Measurements from ENCODE around the gene MAP4K3.
"Not testable (repeated sequence)": the region's sequence is repeated elsewhere in the genome, so short reads cannot be mapped to it uniquely, and the experiment has no call there.

Gene MAP4K3

GRCh38 chr2:39359453-39360038, 77.5 kb downstream of the MAP4K3 start:
- Histone ChIP-seq H3K9me3 (ENCODE audit: control insufficient read depth, low read length) (no peaks in the 10 kb centered on the region), H3K36me3 (ENCODE audit: control insufficient read depth, insufficient read depth, low read length) (no peaks in the 10 kb centered on the region), H3K4me1 (ENCODE audit: control insufficient read depth, insufficient read depth, low read length, poor library complexity, severe bottlenecking) (no peaks in the 10 kb centered on the region), H3K27ac (ENCODE audit: insufficient read depth, low read length, poor library complexity, severe bottlenecking) (no peak overlapping the region), H3K27me3 (replicated peaks; ENCODE audit: control insufficient read depth, insufficient read depth, low read length, poor library complexity, severe bottlenecking) (no peaks in the 10 kb centered on the region), H3K4me3 (ENCODE audit: insufficient read depth, low read depth, low read length, poor library complexity, severe bottlenecking) (no peak overlapping the region)
- DNase-seq = no peak

- Histone ChIP-seq H3K27me3 (replicated peaks; ENCODE audit: control insufficient read depth, insufficient read depth, low read length, poor library complexity, severe bottlenecking) (no peaks in the 10 kb centered on the region), H3K9me3 (ENCODE audit: control insufficient read depth, low read length) (no peaks in the 10 kb centered on the region), H3K4me1 (ENCODE audit: control insufficient read depth, insufficient read depth, low read length, poor library complexity, severe bottlenecking) (no peaks in the 10 kb centered on the region), H3K27ac (ENCODE audit: insufficient read depth, low read length, poor library complexity, severe bottlenecking) (no peak overlapping the region), H3K36me3 (ENCODE audit: control insufficient read depth, insufficient read depth, low read length) (no peaks in the 10 kb centered on the region), H3K4me3 (ENCODE audit: insufficient read depth, low read depth, low read length, poor library complexity, severe bottlenecking) (no peak overlapping the region)
- no peak for DNase-seq
These were observed 80.0 kb downstream of the MAP4K3 start for GRCh38 chr2:39356922-39357639.

- Histone ChIP-seq H3K4me1 (ENCODE audit: control insufficient read depth, insufficient read depth, low read length, poor library complexity, severe bottlenecking) (no peaks in the 10 kb centered on the region), H3K4me3 (ENCODE audit: insufficient read depth, low read depth, low read length, poor library complexity, severe bottlenecking) (no peak overlapping the region), H3K27me3 (replicated peaks; ENCODE audit: control insufficient read depth, insufficient read depth, low read length, poor library complexity, severe bottlenecking) (no peaks in the 10 kb centered on the region), H3K36me3 (ENCODE audit: control insufficient read depth, insufficient read depth, low read length) (no peaks in the 10 kb centered on the region), H3K27ac (ENCODE audit: insufficient read depth, low read length, poor library complexity, severe bottlenecking) (no peak overlapping the region), H3K9me3 (ENCODE audit: control insufficient read depth, low read length) (no peaks in the 10 kb centered on the region)
- no peak for DNase-seq
These were observed 86.4 kb downstream of the MAP4K3 start for GRCh38 chr2:39350658-39351057.

- H3K4me3 ChIP-seq (ENCODE audit: insufficient read depth, low read depth, low read length, poor library complexity, severe bottlenecking) = no peak overlapping the region
- no peak overlapping the region for H3K27ac ChIP-seq (ENCODE audit: insufficient read depth, low read length, poor library complexity, severe bottlenecking)
- no peaks in the 10 kb centered on the region for H3K4me1 ChIP-seq (ENCODE audit: control insufficient read depth, insufficient read depth, low read length, poor library complexity, severe bottlenecking)
- H3K9me3 ChIP-seq (ENCODE audit: control insufficient read depth, low read length) = no peaks in the 10 kb centered on the region
- H3K36me3 ChIP-seq (ENCODE audit: control insufficient read depth, insufficient read depth, low read length) = no peaks in the 10 kb centered on the region
- no peak for DNase-seq
- H3K27me3 ChIP-seq (replicated peaks; ENCODE audit: control insufficient read depth, insufficient read depth, low read length, poor library complexity, severe bottlenecking) = no peaks in the 10 kb centered on the region
These were observed 98.6 kb downstream of the MAP4K3 start for GRCh38 chr2:39338502-39338901.

- no peak for DNase-seq
- H3K27ac ChIP-seq (ENCODE audit: insufficient read depth, low read length, poor library complexity, severe bottlenecking) = no peak overlapping the region
- no peaks in the 10 kb centered on the region for H3K4me1 ChIP-seq (ENCODE audit: control insufficient read depth, insufficient read depth, low read length, poor library complexity, severe bottlenecking)
- H3K27me3 ChIP-seq (replicated peaks; ENCODE audit: control insufficient read depth, insufficient read depth, low read length, poor library complexity, severe bottlenecking) = no peaks in the 10 kb centered on the region
- H3K36me3 ChIP-seq (ENCODE audit: control insufficient read depth, insufficient read depth, low read length) = no peaks in the 10 kb centered on the region
- no peaks in the 10 kb centered on the region for H3K9me3 ChIP-seq (ENCODE audit: control insufficient read depth, low read length)
- H3K4me3 ChIP-seq (ENCODE audit: insufficient read depth, low read depth, low read length, poor library complexity, severe bottlenecking) = no peak overlapping the region
These were observed 101.2 kb downstream of the MAP4K3 start for GRCh38 chr2:39335930-39336329.

GRCh38 chr2:39334978-39335377, 102.1 kb downstream of the MAP4K3 start:
- no peak for DNase-seq
- Histone ChIP-seq H3K4me1 (ENCODE audit: control insufficient read depth, insufficient read depth, low read length, poor library complexity, severe bottlenecking) (no peaks in the 10 kb centered on the region), H3K4me3 (ENCODE audit: insufficient read depth, low read depth, low read length, poor library complexity, severe bottlenecking) (no peak overlapping the region), H3K36me3 (ENCODE audit: control insufficient read depth, insufficient read depth, low read length) (no peaks in the 10 kb centered on the region), H3K9me3 (ENCODE audit: control insufficient read depth, low read length) (no peaks in the 10 kb centered on the region), H3K27me3 (replicated peaks; ENCODE audit: control insufficient read depth, insufficient read depth, low read length, poor library complexity, severe bottlenecking) (no peaks in the 10 kb centered on the region), H3K27ac (ENCODE audit: insufficient read depth, low read length, poor library complexity, severe bottlenecking) (no peak overlapping the region)

GRCh38 chr2:39334529-39334928, 102.6 kb downstream of the MAP4K3 start:
- Histone ChIP-seq H3K27ac (ENCODE audit: insufficient read depth, low read length, poor library complexity, severe bottlenecking) (no peak overlapping the region), H3K9me3 (ENCODE audit: control insufficient read depth, low read length) (no peaks in the 10 kb centered on the region), H3K4me1 (ENCODE audit: control insufficient read depth, insufficient read depth, low read length, poor library complexity, severe bottlenecking) (no peaks in the 10 kb centered on the region), H3K27me3 (replicated peaks; ENCODE audit: control insufficient read depth, insufficient read depth, low read length, poor library complexity, severe bottlenecking) (no peaks in the 10 kb centered on the region), H3K36me3 (ENCODE audit: control insufficient read depth, insufficient read depth, low read length) (no peaks in the 10 kb centered on the region), H3K4me3 (ENCODE audit: insufficient read depth, low read depth, low read length, poor library complexity, severe bottlenecking) (no peak overlapping the region)
- DNase-seq = no peak

- Histone ChIP-seq H3K4me3 (ENCODE audit: insufficient read depth, low read depth, low read length, poor library complexity, severe bottlenecking) (no peak overlapping the region), H3K27ac (ENCODE audit: insufficient read depth, low read length, poor library complexity, severe bottlenecking) (no peak overlapping the region), H3K9me3 (ENCODE audit: control insufficient read depth, low read length) (no peaks in the 10 kb centered on the region), H3K27me3 (replicated peaks; ENCODE audit: control insufficient read depth, insufficient read depth, low read length, poor library complexity, severe bottlenecking) (no peaks in the 10 kb centered on the region), H3K36me3 (ENCODE audit: control insufficient read depth, insufficient read depth, low read length) (peaks cover 4% of the 10 kb centered on the region), H3K4me1 (ENCODE audit: control insufficient read depth, insufficient read depth, low read length, poor library complexity, severe bottlenecking) (no peaks in the 10 kb centered on the region)
- DNase-seq = no peak
These were observed 110.4 kb downstream of the MAP4K3 start for GRCh38 chr2:39326644-39327043.

GRCh38 chr2:39325966-39326365, 111.1 kb downstream of the MAP4K3 start:
- Histone ChIP-seq H3K4me1 (ENCODE audit: control insufficient read depth, insufficient read depth, low read length, poor library complexity, severe bottlenecking) (no peaks in the 10 kb centered on the region), H3K27me3 (replicated peaks; ENCODE audit: control insufficient read depth, insufficient read depth, low read length, poor library complexity, severe bottlenecking) (no peaks in the 10 kb centered on the region), H3K9me3 (ENCODE audit: control insufficient read depth, low read length) (no peaks in the 10 kb centered on the region), H3K4me3 (ENCODE audit: insufficient read depth, low read depth, low read length, poor library complexity, severe bottlenecking) (no peak overlapping the region), H3K27ac (ENCODE audit: insufficient read depth, low read length, poor library complexity, severe bottlenecking) (no peak overlapping the region), H3K36me3 (ENCODE audit: control insufficient read depth, insufficient read depth, low read length) (peaks cover 4% of the 10 kb centered on the region)
- DNase-seq = no peak

- H3K27ac ChIP-seq (ENCODE audit: insufficient read depth, low read length, poor library complexity, severe bottlenecking); H3K36me3 ChIP-seq (ENCODE audit: control insufficient read depth, insufficient read depth, low read length); H3K4me3 ChIP-seq (ENCODE audit: insufficient read depth, low read depth, low read length, poor library complexity, severe bottlenecking); H3K27me3 ChIP-seq (replicated peaks; ENCODE audit: control insufficient read depth, insufficient read depth, low read length, poor library complexity, severe bottlenecking); H3K9me3 ChIP-seq (ENCODE audit: control insufficient read depth, low read length); DNase-seq; H3K4me1 ChIP-seq (ENCODE audit: control insufficient read depth, insufficient read depth, low read length, poor library complexity, severe bottlenecking): not testable (repeated sequence)
These were observed 115.7 kb downstream of the MAP4K3 start for GRCh38 chr2:39321056-39322035.

All from effector memory CD4-positive, alpha-beta T cell (primary cell).